HepG2 (cell line): ENCODE results near the gene CYP2W1. TPM values are rescaled to one million over a fixed set of nuclear protein-coding genes. Genes with fewer than 3 reads are reported as not detected.

Experiments
- ATRX ChIP-seq: sonication (generic); formaldehyde crosslinking; IDR thresholded peaks from 2 replicates; pipeline ENCODE4 v1.4.0; 2020; ENCODE audit warnings: missing genetic modification reagents, borderline replicate concordance
- CREM ChIP-seq, 2 experiments: sonication (generic) in 1 of 2; formaldehyde crosslinking in 1 of 2; IDR thresholded peaks; 2 replicates each; pipeline versions ENCODE4 v1.4.0 to v1.6.1; 2016 to 2020; ENCODE audit warnings: antibody characterized with exemption in 1 of 2, mild to moderate bottlenecking in 1 of 2, missing genetic modification reagents in 1 of 2
- DMAP1 ChIP-seq: IDR thresholded peaks from 2 replicates; pipeline ENCODE4 v1.6.1; 2016
- HDAC1 ChIP-seq: sonication (generic); formaldehyde crosslinking; IDR thresholded peaks from 2 replicates; pipeline ENCODE4 v1.5.1; 2020; ENCODE audit warnings: mild to moderate bottlenecking, missing genetic modification reagents
- HMGA1 ChIP-seq: sonication (generic); formaldehyde crosslinking; conservative IDR thresholded peaks from 2 replicates; pipeline ENCODE4 v1.4.0; 2020; ENCODE audit warnings: missing genetic modification reagents
- MAZ ChIP-seq, 2 experiments: sonication (generic) in 1 of 2; formaldehyde crosslinking in 1 of 2; IDR thresholded peaks; 2 replicates each; pipeline versions ENCODE4 v1.5.0 to v1.6.1; 2012 to 2020; ENCODE audit warnings: low read depth in 2 of 2, mild to moderate bottlenecking in 2 of 2, borderline replicate concordance in 1 of 2, improper control_type of control experiment in 1 of 2, low read length in 1 of 2, missing genetic modification reagents in 1 of 2, moderate library complexity in 1 of 2
- MIER2 ChIP-seq: IDR thresholded peaks from 2 replicates; pipeline ENCODE4 v1.6.1; 2016; ENCODE audit warnings: missing biosample characterization, missing genetic modification reagents
- NR2F6 ChIP-seq, 2 experiments: IDR thresholded peaks; 2 replicates each; pipeline ENCODE4 v1.6.1; 2016; ENCODE audit warnings: antibody characterized with exemption in 1 of 2, mild to moderate bottlenecking in 1 of 2
- WIZ ChIP-seq: sonication (generic); formaldehyde crosslinking; IDR thresholded peaks from 2 replicates; pipeline ENCODE4 v1.5.1; 2020; ENCODE audit warnings: mild to moderate bottlenecking, missing genetic modification reagents
- XBP1 ChIP-seq: sonication (generic); formaldehyde crosslinking; IDR thresholded peaks from 2 replicates; pipeline ENCODE4 v1.5.0; 2020; ENCODE audit warnings: missing genetic modification reagents
- ZBTB38 ChIP-seq: sonication (generic); formaldehyde crosslinking; IDR thresholded peaks from 2 replicates; pipeline ENCODE4 v1.5.1; 2020; ENCODE audit warnings: mild to moderate bottlenecking, missing genetic modification reagents
- ZEB1 ChIP-seq: IDR thresholded peaks from 2 replicates; pipeline ENCODE4 v1.6.1; 2012; ENCODE audit warnings: mild to moderate bottlenecking, low read depth, inconsistent platforms; ENCODE audit not compliant: insufficient replicate concordance
- ZFP1 ChIP-seq: IDR thresholded peaks from 2 replicates; pipeline ENCODE4 v1.6.1; 2016
- ZFYVE20 ChIP-seq: sonication (generic); formaldehyde crosslinking; IDR thresholded peaks from 2 replicates; pipeline ENCODE4 v1.8.0; 2023; ENCODE audit warnings: low read depth, mild to moderate bottlenecking, moderate library complexity, missing genetic modification reagents, borderline replicate concordance
- ZNF180 ChIP-seq: sonication (generic); formaldehyde crosslinking; IDR thresholded peaks from 2 replicates; pipeline ENCODE4 v1.4.0; 2020; ENCODE audit warnings: low read depth, missing genetic modification reagents, borderline replicate concordance
- ZNF430 ChIP-seq: sonication (generic); formaldehyde crosslinking; IDR thresholded peaks from 2 replicates; pipeline ENCODE4 v1.9.0; 2021; ENCODE audit warnings: mild to moderate bottlenecking, missing genetic modification reagents
- ZNF451 ChIP-seq: sonication (generic); formaldehyde crosslinking; IDR thresholded peaks from 2 replicates; pipeline ENCODE4 v1.5.0; 2020; ENCODE audit warnings: mild to moderate bottlenecking, missing genetic modification reagents
- ZNF607 ChIP-seq: sonication (generic); formaldehyde crosslinking; IDR thresholded peaks from 2 replicates; pipeline ENCODE4 v1.5.1; 2020; ENCODE audit warnings: missing genetic modification reagents, mild to moderate bottlenecking, borderline replicate concordance
- ZNF629 ChIP-seq: sonication (generic); formaldehyde crosslinking; conservative IDR thresholded peaks from 2 replicates; pipeline ENCODE4 v1.5.0; 2020; ENCODE audit warnings: missing genetic modification reagents
- ZNF674 ChIP-seq: sonication (generic); formaldehyde crosslinking; IDR thresholded peaks from 2 replicates; pipeline ENCODE4 v1.5.0; 2020; ENCODE audit warnings: low read depth, mild to moderate bottlenecking, missing genetic modification reagents
- ZSCAN29 ChIP-seq: sonication (generic); formaldehyde crosslinking; conservative IDR thresholded peaks from 2 replicates; pipeline ENCODE4 v1.4.0; 2020; ENCODE audit warnings: mild to moderate bottlenecking, missing genetic modification reagents
- polyA plus RNA-seq, 8 experiments: library from polyadenylated mRNA; depleted of rRNA in 3 of 8; stranded (reverse) in 7 of 8; unstranded in 1 of 8; fragments of >200 nt; fragmentation: Illumina TruSeq in 4 of 8; extraction: Trizol in 4 of 8; gene quantifications; 2 replicates each; pipeline versions ENCODE4 v1.2.1 to v1.2.3, GENCODE V29; 2011 to 2016; ENCODE audit warnings: low read depth in 4 of 8, missing spikeins in 1 of 8, mixed read lengths in 1 of 8; ENCODE audit not compliant: insufficient read depth in 1 of 8
- total RNA-seq, 5 experiments: library from RNA; depleted of rRNA; stranded (reverse); fragments of >200 nt; fragmentation: Illumina TruSeq; extraction: Trizol; gene quantifications; 2 replicates each; pipeline ENCODE4 v1.2.3, GENCODE V29; 2016; ENCODE audit warnings: low read depth in 1 of 5
- TF ChIP-seq, protein P1 (sequence below): sonication (generic); formaldehyde crosslinking; IDR thresholded peaks from 2 replicates; pipeline ENCODE4 v1.4.0; 2020; ENCODE audit warnings: missing genetic modification reagents, borderline replicate concordance
- TF ChIP-seq, protein P2 (sequence below): sonication (generic); formaldehyde crosslinking; IDR thresholded peaks from 2 replicates; pipeline ENCODE4 v1.4.0; 2020; ENCODE audit warnings: missing genetic modification reagents
- TF ChIP-seq, protein P3 (sequence below): sonication (generic); formaldehyde crosslinking; IDR thresholded peaks from 2 replicates; pipeline ENCODE4 v1.5.0; 2020; ENCODE audit warnings: missing genetic modification reagents

CYP2W1 gene
- total and polyA plus RNA-seq, 2 of the 13 experiments (the other 11 are each of a cell fraction or from before 2014, with no cell fraction given): 19.5 to 31.7 TPM

DNA sequence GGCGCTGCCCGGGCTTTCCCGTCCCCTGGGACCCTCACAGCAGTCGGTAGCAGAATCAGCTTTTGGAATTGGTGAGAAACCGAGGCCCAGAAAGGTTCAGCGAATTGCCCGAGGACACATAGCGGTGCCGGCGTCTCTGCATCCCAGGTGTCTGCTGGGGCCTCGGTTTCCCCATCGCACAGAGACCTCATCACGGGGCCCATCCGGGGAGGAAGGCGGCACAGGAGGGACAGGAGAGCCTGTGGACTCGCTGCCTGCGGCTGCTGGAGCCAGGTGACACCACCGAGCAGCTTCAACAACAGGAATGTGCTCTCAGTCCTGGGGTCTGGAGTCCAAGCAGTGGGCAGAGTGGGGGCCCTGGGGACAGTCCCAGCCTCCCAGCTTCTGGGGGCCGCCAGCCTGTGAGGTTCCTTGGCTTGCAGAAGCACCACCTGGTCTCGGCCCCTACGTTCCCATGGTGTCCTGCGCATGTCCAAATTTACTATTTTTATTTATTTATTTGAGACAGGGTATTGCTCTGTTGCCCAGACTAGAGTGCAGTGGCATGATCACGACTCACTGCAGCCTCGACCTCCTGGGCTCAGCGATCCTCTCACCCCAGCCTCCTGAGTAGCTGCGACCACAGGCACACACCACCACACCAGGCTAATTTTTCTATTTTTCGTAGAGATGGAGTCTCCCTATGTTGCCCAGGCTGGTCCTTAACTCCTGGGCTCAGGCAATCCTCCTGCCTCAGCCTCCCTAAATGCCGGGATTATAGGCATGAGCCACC lies 7.1 kb upstream of the CYP2W1 start (continued):
- TF ChIP-seq, protein P1, sequence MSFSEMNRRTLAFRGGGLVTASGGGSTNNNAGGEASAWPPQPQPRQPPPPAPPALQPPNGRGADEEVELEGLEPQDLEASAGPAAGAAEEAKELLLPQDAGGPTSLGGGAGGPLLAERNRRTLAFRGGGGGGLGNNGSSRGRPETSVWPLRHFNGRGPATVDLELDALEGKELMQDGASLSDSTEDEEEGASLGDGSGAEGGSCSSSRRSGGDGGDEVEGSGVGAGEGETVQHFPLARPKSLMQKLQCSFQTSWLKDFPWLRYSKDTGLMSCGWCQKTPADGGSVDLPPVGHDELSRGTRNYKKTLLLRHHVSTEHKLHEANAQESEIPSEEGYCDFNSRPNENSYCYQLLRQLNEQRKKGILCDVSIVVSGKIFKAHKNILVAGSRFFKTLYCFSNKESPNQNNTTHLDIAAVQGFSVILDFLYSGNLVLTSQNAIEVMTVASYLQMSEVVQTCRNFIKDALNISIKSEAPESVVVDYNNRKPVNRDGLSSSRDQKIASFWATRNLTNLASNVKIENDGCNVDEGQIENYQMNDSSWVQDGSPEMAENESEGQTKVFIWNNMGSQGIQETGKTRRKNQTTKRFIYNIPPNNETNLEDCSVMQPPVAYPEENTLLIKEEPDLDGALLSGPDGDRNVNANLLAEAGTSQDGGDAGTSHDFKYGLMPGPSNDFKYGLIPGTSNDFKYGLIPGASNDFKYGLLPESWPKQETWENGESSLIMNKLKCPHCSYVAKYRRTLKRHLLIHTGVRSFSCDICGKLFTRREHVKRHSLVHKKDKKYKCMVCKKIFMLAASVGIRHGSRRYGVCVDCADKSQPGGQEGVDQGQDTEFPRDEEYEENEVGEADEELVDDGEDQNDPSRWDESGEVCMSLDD (CRISPR knock-in tag): no peak
- TF ChIP-seq ZNF430 (peak; percentile 69; the same call in 1 of the 2 replicates), ZEB1 (no peak), ZNF451 (CRISPR knock-in tag) (0 out of 2 replicates have a peak, but pooled peaks have one; percentile 41), CREM (IDR thresholded peaks at IDR 0.05) (no peak), CREM (CRISPR knock-in tag; IDR thresholded peaks at IDR 0.05) (no peak), WIZ (CRISPR knock-in tag) (no peak), ATRX (CRISPR knock-in tag) (no peak), HDAC1 (no peak; the same call in 1 of the 2 replicates), ZFYVE20 (CRISPR knock-in tag) (no peak), ZNF674 (CRISPR knock-in tag) (no peak), ZBTB38 (0 out of 2 replicates have a peak, but pooled peaks have one; percentile 30), DMAP1 (CRISPR knock-in tag) (no peak), HMGA1 (CRISPR knock-in tag) (no peak), ZFP1 (CRISPR knock-in tag) (no peak), MAZ (IDR thresholded peaks at IDR 0.05; ENCODE audit: borderline replicate concordance, low read depth, low read length) (no peak), MAZ (CRISPR knock-in tag; IDR thresholded peaks at IDR 0.05; ENCODE audit: low read depth) (no peak; the same call in 1 of the 2 replicates), ZNF629 (CRISPR knock-in tag) (no peak), XBP1 (CRISPR knock-in tag) (no peak), ZSCAN29 (no peak), ZNF607 (no peak), MIER2 (CRISPR knock-in tag) (no peak), ZNF180 (CRISPR knock-in tag) (no peak), NR2F6 (IDR thresholded peaks at IDR 0.05) (no peak), NR2F6 (CRISPR knock-in tag; IDR thresholded peaks at IDR 0.05) (no peak)
- TF ChIP-seq, protein P2, sequence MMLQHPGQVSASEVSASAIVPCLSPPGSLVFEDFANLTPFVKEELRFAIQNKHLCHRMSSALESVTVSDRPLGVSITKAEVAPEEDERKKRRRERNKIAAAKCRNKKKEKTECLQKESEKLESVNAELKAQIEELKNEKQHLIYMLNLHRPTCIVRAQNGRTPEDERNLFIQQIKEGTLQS (CRISPR knock-in tag): no peak
- TF ChIP-seq, protein P3, sequence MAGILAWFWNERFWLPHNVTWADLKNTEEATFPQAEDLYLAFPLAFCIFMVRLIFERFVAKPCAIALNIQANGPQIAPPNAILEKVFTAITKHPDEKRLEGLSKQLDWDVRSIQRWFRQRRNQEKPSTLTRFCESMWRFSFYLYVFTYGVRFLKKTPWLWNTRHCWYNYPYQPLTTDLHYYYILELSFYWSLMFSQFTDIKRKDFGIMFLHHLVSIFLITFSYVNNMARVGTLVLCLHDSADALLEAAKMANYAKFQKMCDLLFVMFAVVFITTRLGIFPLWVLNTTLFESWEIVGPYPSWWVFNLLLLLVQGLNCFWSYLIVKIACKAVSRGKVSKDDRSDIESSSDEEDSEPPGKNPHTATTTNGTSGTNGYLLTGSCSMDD (CRISPR knock-in tag): no peak; the same call in 1 of the 2 replicates
